Activated CD8-positive, alpha-beta T cell treated with anti-CD3 and anti-CD28 coated beads for 36 hours (primary cell): ENCODE results near the gene GALNT6. TPM values are rescaled to one million over a fixed set of nuclear protein-coding genes. Genes with fewer than 3 reads are reported as not detected.

ENCODE experiments used
- ATAC-seq: fragments of 200-7000 bp; cut with Tn5 transposase; one replicate; pipeline ENCODE4 v1.10.0; 2021; ENCODE audit warnings: mild to moderate bottlenecking, moderate library complexity
- CTCF ChIA-PET: fragments of 350-600 bp; sonication (Branson Sonifier 250); formaldehyde crosslinking; loops from one replicate; lab custom pipeline; 2021; ENCODE audit warnings: antibody characterized with exemption; lab: Charles Lee
- POLR2A ChIA-PET: fragments of 350-600 bp; sonication (Branson Sonifier 250); formaldehyde crosslinking; loops from one replicate; lab custom pipeline; 2021; ENCODE audit warnings: antibody characterized with exemption; lab: Charles Lee
- DNase-seq: peaks from one replicate; pipeline ENCODE4 v3.0.0-alpha.2; 2020
- H3K27ac Mint-ChIP-seq: one replicate; pipeline ENCODE4 v1.8.0; 2021; ENCODE audit warnings: mild to moderate bottlenecking, mixed read lengths
- H3K27me3 Mint-ChIP-seq: one replicate; pipeline ENCODE4 v1.8.0; 2021; ENCODE audit warnings: mixed read lengths
- H3K36me3 Mint-ChIP-seq: one replicate; pipeline ENCODE4 v1.8.0; 2021; ENCODE audit warnings: low read depth, mixed read lengths
- H3K4me1 Mint-ChIP-seq: one replicate; pipeline ENCODE4 v1.8.0; 2021; ENCODE audit warnings: low read depth, mixed read lengths
- H3K4me3 Mint-ChIP-seq: one replicate; pipeline ENCODE4 v1.8.0; 2021; ENCODE audit warnings: mild to moderate bottlenecking, moderate library complexity, mixed read lengths
- H3K9me3 Mint-ChIP-seq: one replicate; pipeline ENCODE4 v1.8.0; 2021; ENCODE audit warnings: mixed read lengths
- intact Hi-C: fragments of 100-400 bp; cut with micrococcal nuclease; formaldehyde crosslinking; loops from one replicate; pipeline ENCODE4 v1.10.0; 2022
- total RNA-seq, 2 experiments: library from RNA; stranded (reverse); gene quantifications; one replicate each; pipeline ENCODE4 v1.2.3, GENCODE V29; 2021
- TF ChIP-seq, protein P1 (sequence below): fragments of 200-600 bp; IDR thresholded peaks from one replicate; pipeline ENCODE4 v1.8.0; 2022; ENCODE audit warnings: antibody characterized with exemption, mild to moderate bottlenecking

Gene GALNT6
- total RNA-seq, 2 experiments from 2014 or later, result 18.0 to 22.3 TPM

DNA sequence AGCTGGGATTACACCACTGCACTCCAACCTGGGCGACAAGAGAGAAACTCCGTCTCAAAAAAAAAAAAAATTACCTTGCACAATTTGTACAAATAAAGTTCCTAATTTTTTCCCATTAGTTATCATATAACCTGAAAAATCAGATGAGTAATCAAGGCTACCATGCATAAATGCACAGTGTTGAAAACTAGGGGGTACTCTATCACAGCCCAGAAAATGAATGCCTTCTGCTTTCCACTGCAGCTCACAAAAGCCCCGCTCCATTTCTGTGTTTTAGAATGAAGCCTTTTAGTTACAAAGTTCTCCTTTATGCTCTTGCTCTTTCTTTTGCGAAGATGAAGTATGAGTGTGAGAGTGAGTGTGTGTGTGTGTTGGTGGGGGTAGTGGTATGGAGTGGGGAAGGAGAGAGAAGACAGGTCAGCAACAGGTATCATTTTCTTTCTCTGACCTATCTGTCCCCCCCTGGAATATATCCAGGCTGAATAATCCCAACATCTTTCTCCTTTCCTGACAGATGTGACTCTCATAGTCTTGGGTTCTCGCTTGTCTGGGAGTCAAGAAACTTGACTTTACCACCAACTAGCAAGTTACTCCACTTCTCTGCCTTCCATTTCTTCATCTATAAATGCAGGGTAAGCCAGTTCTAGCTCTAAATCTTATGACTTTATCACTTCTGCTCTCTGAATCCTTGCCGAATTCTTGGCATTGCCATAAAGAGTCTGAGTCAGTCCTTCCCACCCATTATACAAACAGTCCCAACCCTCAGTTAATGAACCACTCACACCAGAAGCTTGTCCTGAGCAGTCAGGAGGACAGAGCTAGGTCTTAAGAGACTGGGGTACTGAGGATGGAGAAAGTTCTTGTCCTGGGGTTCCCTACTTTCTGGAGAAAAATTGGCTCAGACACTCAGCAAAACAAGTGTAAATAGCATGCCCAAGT lies 83.3 kb downstream of the GALNT6 start:
- no peaks in the 10 kb centered on the region for H3K27me3 Mint-ChIP-seq
- peak overlapping the region; percentile 15 for H3K27ac Mint-ChIP-seq
- intact Hi-C loops, result no loop called here
- DNase-seq, result no peak
- H3K4me1 Mint-ChIP-seq, result peaks cover 57% of the 10 kb centered on the region
- no peaks in the 10 kb centered on the region for H3K9me3 Mint-ChIP-seq
- peaks cover 41% of the 10 kb centered on the region for H3K36me3 Mint-ChIP-seq
- TF ChIP-seq, protein P1, sequence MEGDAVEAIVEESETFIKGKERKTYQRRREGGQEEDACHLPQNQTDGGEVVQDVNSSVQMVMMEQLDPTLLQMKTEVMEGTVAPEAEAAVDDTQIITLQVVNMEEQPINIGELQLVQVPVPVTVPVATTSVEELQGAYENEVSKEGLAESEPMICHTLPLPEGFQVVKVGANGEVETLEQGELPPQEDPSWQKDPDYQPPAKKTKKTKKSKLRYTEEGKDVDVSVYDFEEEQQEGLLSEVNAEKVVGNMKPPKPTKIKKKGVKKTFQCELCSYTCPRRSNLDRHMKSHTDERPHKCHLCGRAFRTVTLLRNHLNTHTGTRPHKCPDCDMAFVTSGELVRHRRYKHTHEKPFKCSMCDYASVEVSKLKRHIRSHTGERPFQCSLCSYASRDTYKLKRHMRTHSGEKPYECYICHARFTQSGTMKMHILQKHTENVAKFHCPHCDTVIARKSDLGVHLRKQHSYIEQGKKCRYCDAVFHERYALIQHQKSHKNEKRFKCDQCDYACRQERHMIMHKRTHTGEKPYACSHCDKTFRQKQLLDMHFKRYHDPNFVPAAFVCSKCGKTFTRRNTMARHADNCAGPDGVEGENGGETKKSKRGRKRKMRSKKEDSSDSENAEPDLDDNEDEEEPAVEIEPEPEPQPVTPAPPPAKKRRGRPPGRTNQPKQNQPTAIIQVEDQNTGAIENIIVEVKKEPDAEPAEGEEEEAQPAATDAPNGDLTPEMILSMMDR, result no peak
- H3K4me3 Mint-ChIP-seq, result no peak overlapping the region
- ATAC-seq, result no peak
- POLR2A ChIA-PET, result interaction anchor here (0.6 kb wide), 1 partner anchor 15 kb away, joined by 3 read pairs; no protein-coding TSS in a partner anchor
- CTCF ChIA-PET, result interaction anchor here (0.9 to 5.1 kb wide), 3 partner anchors 11 to 33 kb away, joined by 3 to 22 read pairs (median 4); no protein-coding TSS in a partner anchor

DNA sequence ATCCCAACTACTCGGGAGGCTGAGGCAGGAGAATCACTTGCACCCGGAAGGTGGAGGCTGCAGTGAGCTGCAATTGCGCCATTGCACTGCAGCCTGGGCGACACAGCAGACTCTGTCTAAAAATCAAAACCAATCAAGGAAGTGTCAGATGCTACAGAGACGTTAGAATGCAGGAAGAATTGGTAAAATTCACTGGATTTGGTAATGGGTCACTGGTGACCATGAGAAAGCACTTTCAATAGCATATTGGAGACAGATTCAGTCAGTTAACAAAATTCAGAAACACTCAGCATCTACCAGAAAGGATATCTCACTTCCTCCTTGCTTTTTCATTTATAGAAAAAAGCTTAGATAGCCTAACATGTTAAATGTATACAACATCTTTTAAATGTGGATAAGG lies 84.7 kb downstream of the GALNT6 start:
- TF ChIP-seq, protein P1, result no peak
- Mint-ChIP-seq H3K9me3 (no peaks in the 10 kb centered on the region), H3K36me3 (peaks cover 36% of the 10 kb centered on the region), H3K27ac (no peak overlapping the region), H3K27me3 (no peaks in the 10 kb centered on the region), H3K4me1 (peaks cover 51% of the 10 kb centered on the region), H3K4me3 (no peak overlapping the region)
- DNase-seq (no peak), ATAC-seq (no peak)
- ChIA-PET POLR2A (interaction anchor here (1.0 kb wide), 1 partner anchor 14 kb away, joined by 4 read pairs; no protein-coding TSS in a partner anchor), CTCF (interaction anchor here (5.1 kb wide), 1 partner anchor 35 kb away, joined by 22 read pairs; no protein-coding TSS in a partner anchor)
- intact Hi-C loops, result no loop called here

Other genes starting within 250 kb of the GALNT6 start
- gene TFCP2, start 218.3 kb downstream of the GALNT6 start, total RNA-seq, result 10 to 100 TPM; 27.4 to 27.9 TPM
- gene POU6F1, start 173.3 kb downstream of the GALNT6 start, total RNA-seq, result 1 to 10 TPM; 5.8 to 7.3 TPM
- 10 to 100 TPM; 91.7 to 98.3 TPM for gene DAZAP2, start 152.6 kb downstream of the GALNT6 start, total RNA-seq
- gene SMAGP, start 121.0 kb downstream of the GALNT6 start, total RNA-seq, result 1 to 10 TPM in 1 of 2 experiments, under 1 TPM in 1; 0.96 to 1.4 TPM
- gene BIN2, start 67.2 kb downstream of the GALNT6 start, total RNA-seq, result 10 to 100 TPM; 39.5 to 41.7 TPM
- gene CELA1, start 44.7 kb downstream of the GALNT6 start, total RNA-seq, result under 1 TPM in 1 of 2 experiments, not detected in 1; 0.29 TPM
- gene SLC4A8, start 33.4 kb upstream of the GALNT6 start, total RNA-seq, result 1 to 10 TPM; 1.1 to 2.7 TPM
- gene SCN8A, start 199.8 kb upstream of the GALNT6 start, total RNA-seq, result under 1 TPM; 0.77 to 0.78 TPM